Mucosa of rectum (tissue), 2 donors: Measurements from ENCODE around the gene NKPD1.

Source experiments
- H3K27ac ChIP-seq, 2 donors: one replicate each; pipeline ENCODE4 v1.7.0; 2013; ENCODE audit warnings: inconsistent platforms in 2 of 2, low read depth in 2 of 2, low read length in 2 of 2
- H3K27me3 ChIP-seq, 2 donors: one replicate each; pipeline ENCODE4 v1.7.0; 2013; ENCODE audit warnings: low read length in 2 of 2; ENCODE audit not compliant: control insufficient read depth in 2 of 2, insufficient read depth in 2 of 2
- H3K36me3 ChIP-seq, 2 donors: one replicate each; pipeline ENCODE4 v1.7.0; 2013; ENCODE audit warnings: low read length in 2 of 2; ENCODE audit not compliant: control insufficient read depth in 2 of 2, insufficient read depth in 2 of 2
- H3K4me1 ChIP-seq, 2 donors: one replicate each; pipeline ENCODE4 v1.7.0; 2013; ENCODE audit warnings: low read length in 2 of 2, mild to moderate bottlenecking in 1 of 2; ENCODE audit not compliant: control insufficient read depth in 2 of 2, insufficient read depth in 2 of 2
- H3K4me3 ChIP-seq, 2 donors: one replicate each; pipeline ENCODE4 v1.7.0; 2013; ENCODE audit warnings: low read length in 2 of 2
- H3K9ac ChIP-seq, 2 donors: one replicate each; pipeline ENCODE4 v1.7.0; 2013; ENCODE audit warnings: low read length in 2 of 2, low read depth in 1 of 2, mild to moderate bottlenecking in 1 of 2
- H3K9me3 ChIP-seq, 2 donors: one replicate each; pipeline ENCODE4 v1.7.0; 2013; ENCODE audit warnings: low read length in 2 of 2; ENCODE audit not compliant: control insufficient read depth in 2 of 2
- donor health status: healthy.
- donor health status: Normal muscosa, but diverticular disease.

Gene NKPD1

DNA sequence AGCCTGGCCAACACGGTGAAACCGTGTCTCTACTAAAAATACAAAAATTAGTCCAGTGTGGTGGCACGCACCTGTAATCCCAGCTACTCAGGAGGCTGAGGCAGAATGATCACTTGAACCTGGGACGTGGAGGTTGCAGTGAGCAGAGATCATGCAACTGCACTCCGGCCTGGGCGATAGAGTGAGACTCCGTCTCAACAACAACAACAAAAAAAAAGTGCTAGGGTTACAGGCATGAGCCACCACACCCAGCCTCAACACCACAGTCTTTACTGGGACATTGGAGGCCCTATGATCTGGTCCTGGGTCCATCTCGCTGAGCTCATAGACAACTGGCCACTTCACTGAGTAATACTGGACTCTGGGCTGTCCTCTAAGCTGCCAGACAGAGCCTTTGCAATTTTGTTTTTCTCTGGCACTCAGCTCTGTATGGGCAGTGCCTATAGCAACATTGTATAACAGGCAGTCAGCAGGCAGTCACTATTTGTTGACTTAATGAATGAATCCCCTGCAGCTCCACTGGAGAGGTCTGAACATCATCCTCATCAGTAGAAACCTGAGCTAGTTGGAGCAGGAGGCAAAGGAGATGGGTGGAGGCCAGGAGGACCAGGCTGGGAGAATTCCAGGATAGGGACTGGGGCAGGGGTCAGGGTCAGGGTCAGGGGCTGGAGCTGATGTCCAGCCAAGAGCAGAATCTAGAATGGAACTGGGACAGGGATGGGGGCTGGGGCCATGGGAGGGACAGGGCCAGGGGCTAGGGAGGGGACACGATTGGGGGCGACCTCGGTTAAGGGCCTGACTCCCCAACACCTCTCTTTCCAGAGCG, 25.9 kb upstream of the NKPD1 start:
- no peak overlapping the region for H3K27ac ChIP-seq

GRCh38 chr19:45184115-45184514, 23.3 kb upstream of the NKPD1 start:
- H3K9me3 ChIP-seq = no peaks in the 10 kb centered on the region
- peaks cover 0 to 8% of the 10 kb centered on the region in 2 donors for H3K36me3 ChIP-seq
- H3K4me3 ChIP-seq = no peak overlapping the region
- peaks cover 8 to 18% of the 10 kb centered on the region in 2 donors for H3K4me1 ChIP-seq
- H3K9ac ChIP-seq = no peak overlapping the region
- H3K27me3 ChIP-seq = no peaks in the 10 kb centered on the region
- no peak overlapping the region for H3K27ac ChIP-seq

More for the DNA sequence above, 25.9 kb upstream of the NKPD1 start:
- Histone ChIP-seq H3K4me3 (no peak overlapping the region), H3K4me1 (no peaks in the 10 kb centered on the region), H3K36me3 (no peaks in the 10 kb centered on the region), H3K9ac (no peak overlapping the region), H3K9me3 (no peaks in the 10 kb centered on the region), H3K27me3 (no peaks in the 10 kb centered on the region)

GRCh38 chr19:45182758-45183157, 22.0 kb upstream of the NKPD1 start:
- H3K36me3 ChIP-seq = peaks cover 0 to 8% of the 10 kb centered on the region in 2 donors
- H3K9ac ChIP-seq = no peak overlapping the region
- no peaks in the 10 kb centered on the region for H3K9me3 ChIP-seq
- peaks cover 8 to 20% of the 10 kb centered on the region in 2 donors for H3K4me1 ChIP-seq
- no peaks in the 10 kb centered on the region for H3K27me3 ChIP-seq
- no peak overlapping the region for H3K27ac ChIP-seq
- H3K4me3 ChIP-seq = no peak overlapping the region

- Histone ChIP-seq H3K4me1 (peaks cover 8 to 22% of the 10 kb centered on the region in 2 donors), H3K9me3 (no peaks in the 10 kb centered on the region), H3K9ac (no peak overlapping the region), H3K4me3 (no peak overlapping the region), H3K36me3 (peaks cover 0 to 8% of the 10 kb centered on the region in 2 donors), H3K27ac (no peak overlapping the region), H3K27me3 (no peaks in the 10 kb centered on the region)
Measured at GRCh38 chr19:45180936-45181335, 20.2 kb upstream of the NKPD1 start.

GRCh38 chr19:45179892-45180370, 19.1 kb upstream of the NKPD1 start:
- H3K36me3 ChIP-seq = peaks cover 0 to 8% of the 10 kb centered on the region in 2 donors
- H3K4me3 ChIP-seq = peak overlapping the region; percentile 99
- H3K27me3 ChIP-seq = no peaks in the 10 kb centered on the region
- H3K9ac ChIP-seq = peak overlapping the region in 1 of 2 donors; percentile 73
- peaks cover 8 to 22% of the 10 kb centered on the region in 2 donors for H3K4me1 ChIP-seq
- H3K9me3 ChIP-seq = no peaks in the 10 kb centered on the region
- H3K27ac ChIP-seq = peak overlapping the region in 1 of 2 donors; percentile 94

GRCh38 chr19:45179072-45179891, 18.5 kb upstream of the NKPD1 start:
- Histone ChIP-seq H3K36me3 (peaks cover 0 to 8% of the 10 kb centered on the region in 2 donors), H3K27ac (peak overlapping the region; percentile 91 to 94), H3K27me3 (no peaks in the 10 kb centered on the region), H3K4me1 (peaks cover 8 to 22% of the 10 kb centered on the region in 2 donors), H3K9ac (peak overlapping the region; percentile 73 to 88), H3K4me3 (peak overlapping the region; percentile 99), H3K9me3 (no peaks in the 10 kb centered on the region)

DNA sequence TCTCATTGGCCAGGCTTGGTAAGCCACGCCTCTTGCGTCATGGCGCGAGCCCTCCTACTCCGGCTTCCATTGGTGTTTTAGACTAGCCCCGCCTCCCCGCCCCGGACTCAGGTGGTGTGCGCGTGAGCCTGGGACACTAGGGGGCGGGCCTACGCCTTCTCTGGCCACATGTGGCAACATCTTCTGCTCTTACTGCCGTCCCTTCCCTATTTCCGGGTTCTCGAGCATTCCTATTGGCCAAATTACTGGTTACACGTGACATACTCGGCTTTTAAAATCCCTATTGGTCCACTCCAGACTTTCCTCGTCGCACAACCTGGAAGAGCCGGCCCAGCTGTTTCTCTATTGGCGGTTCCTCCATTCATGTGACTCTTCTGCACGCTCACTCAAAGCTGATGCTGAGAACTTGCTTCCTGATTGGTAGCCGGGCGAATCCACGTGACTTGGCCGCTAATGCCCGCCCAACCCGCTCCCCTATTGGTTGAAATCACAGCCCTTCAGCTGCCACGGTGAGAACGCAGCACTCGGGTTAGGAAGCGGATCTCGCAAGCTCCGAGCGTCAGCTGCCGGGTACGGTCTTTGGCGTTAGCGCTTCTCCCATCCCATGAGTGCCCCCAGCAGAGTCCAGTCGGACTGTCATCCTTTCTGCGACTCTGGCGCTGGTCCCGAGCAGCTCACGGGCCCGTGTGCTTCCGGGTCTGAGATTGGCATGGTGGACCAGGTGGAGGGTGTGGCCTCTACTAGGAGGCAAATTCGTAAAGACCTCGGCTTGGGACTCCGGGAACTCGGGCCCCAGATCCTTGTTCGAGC, 17.7 kb upstream of the NKPD1 start, which contains the start of gene BLOC1S3:
BLOC1S3 (plus strand) TSS at position 523 of the 810 bp plus-strand sequence. CDS start 513 bp downstream, outside the sequence.
- Histone ChIP-seq H3K27ac (peak within 1 kb of the TSS; percentile 91 to 94), H3K4me1 (peaks cover 8 to 22% of the 10 kb centered on the region in 2 donors), H3K27me3 (no peaks in the 10 kb centered on the region), H3K36me3 (peaks cover 0 to 8% of the 10 kb centered on the region in 2 donors), H3K9me3 (no peaks in the 10 kb centered on the region), H3K9ac (peak within 1 kb of the TSS; percentile 76 to 88), H3K4me3 (peak within 1 kb of the TSS; percentile 99)

DNA sequence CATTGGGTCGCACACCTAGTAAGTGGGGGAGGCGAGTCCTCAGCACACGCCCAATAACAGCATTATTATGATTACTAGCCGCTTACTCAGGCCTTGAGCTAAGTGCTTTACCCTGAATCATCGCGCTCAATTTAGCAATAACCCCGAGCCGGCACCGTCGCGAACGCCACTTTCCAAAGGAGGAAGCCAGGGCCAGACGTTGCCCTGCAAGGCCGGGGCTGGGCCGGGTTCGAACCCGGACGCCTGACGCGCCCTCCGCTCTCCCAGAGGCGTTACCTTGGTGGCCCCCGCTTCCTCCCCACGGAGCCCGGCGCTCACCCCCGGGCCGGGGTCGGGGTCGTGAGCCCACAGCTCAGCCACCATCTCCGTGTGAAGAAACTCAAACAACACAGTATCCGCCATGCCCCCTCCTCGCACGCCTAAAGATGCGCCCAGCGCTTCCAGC, 17.1 kb upstream of the NKPD1 start, which contains the start of gene TRAPPC6A:
TRAPPC6A (minus strand) TSS at position 421 of the 445 bp plus-strand sequence; CDS start at position 402, 19 bp downstream.
- Histone ChIP-seq H3K9me3 (no peaks in the 10 kb centered on the region), H3K27me3 (no peaks in the 10 kb centered on the region), H3K9ac (peak within 1 kb of the TSS; percentile 76 to 88), H3K36me3 (peaks cover 0 to 8% of the 10 kb centered on the region in 2 donors), H3K27ac (peak within 1 kb of the TSS; percentile 91 to 94), H3K4me3 (peak within 1 kb of the TSS; percentile 99), H3K4me1 (peaks cover 8 to 22% of the 10 kb centered on the region in 2 donors)
